Esophagus muscularis mucosa (tissue), 4 donors: Measurements from ENCODE around the gene TRERF1. TPM values are rescaled to one million over a fixed set of nuclear protein-coding genes. Genes with fewer than 3 reads are reported as not detected.

Experiments
- DNase-seq: peaks from one replicate; pipeline ENCODE4 v3.0.0-alpha.2; 2017; ENCODE audit errors: extremely low spot score
- H3K27ac ChIP-seq, 4 donors: fragments of 200-600 bp; sonication (generic); replicated peaks in 1 of 4; 1 replicate in 3 of 4; 2 replicates in 1 of 4; pipeline ENCODE4 v1.5.1; 2016 to 2019; ENCODE audit warnings: mild to moderate bottlenecking in 1 of 4
- H3K27me3 ChIP-seq, 4 donors: fragments of 200-600 bp; sonication (generic); one replicate each; pipeline versions ENCODE4 v1.5.1 to v1.6.0; 2016 to 2019
- H3K36me3 ChIP-seq, 4 donors: fragments of 200-600 bp; sonication (generic); one replicate each; pipeline ENCODE4 v1.5.1; 2016 to 2019
- H3K4me1 ChIP-seq, 4 donors: fragments of 200-600 bp; sonication (generic); one replicate each; pipeline ENCODE4 v1.5.1; 2016 to 2019
- H3K4me3 ChIP-seq, 4 donors: fragments of 200-600 bp; sonication (generic); 1 replicate in 2 of 4; 2 replicates in 2 of 4; pipeline ENCODE4 v1.5.1; 2016 to 2019; ENCODE audit warnings: mild to moderate bottlenecking in 4 of 4, moderate library complexity in 1 of 4
- H3K9me3 ChIP-seq, 4 donors: fragments of 200-600 bp; sonication (generic); 1 replicate in 3 of 4; 2 replicates in 1 of 4; pipeline ENCODE4 v1.5.1; 2016 to 2019
- EP300 ChIP-seq: sonication (generic); formaldehyde crosslinking; IDR thresholded peaks from one replicate; pipeline ENCODE4 v1.6.1; 2017; ENCODE audit warnings: antibody characterized with exemption
- POLR2A ChIP-seq: fragments of 450-650 bp; IDR thresholded peaks from one replicate; pipeline ENCODE4 v1.6.1; 2017; ENCODE audit warnings: antibody characterized with exemption, moderate library complexity, mild to moderate bottlenecking, low read depth
- POLR2AphosphoS5 ChIP-seq, 2 donors: sonication (generic); formaldehyde crosslinking; IDR thresholded peaks; one replicate each; pipeline ENCODE4 v1.6.1; 2017; ENCODE audit warnings: antibody characterized with exemption in 2 of 2
- WGBS: methylation state at CpG from one replicate; pipeline ENCODE4 v1.1.5; 2018; 5-methylcytosine and 5-hydroxymethylcytosine counted together
- intact Hi-C: fragments of 100-400 bp; cut with DNase I; formaldehyde crosslinking; loops from one replicate; pipeline ENCODE4 v1.15.1; 2023
- total RNA-seq, 4 donors: library from RNA; depleted of rRNA; stranded (reverse); fragments of >200 nt; gene quantifications; one replicate each; pipeline versions ENCODE4 v1.1.0 to v1.2.1, GENCODE V29; 2016
- TF ChIP-seq, protein P1 (sequence below), 3 experiments: fragments of 200-600 bp in 2 of 3; fragments of 450-650 bp in 1 of 3; sonication (generic) in 2 of 3; IDR thresholded peaks; one replicate each; pipeline ENCODE4 v1.5.1; 2017 to 2019; ENCODE audit warnings: antibody characterized with exemption in 3 of 3, mild to moderate bottlenecking in 2 of 3, moderate library complexity in 1 of 3

The TRERF1 gene
- total RNA-seq, 4 donors from 2014 or later = 4.6 to 8.6 (median 6.4) TPM

DNA sequence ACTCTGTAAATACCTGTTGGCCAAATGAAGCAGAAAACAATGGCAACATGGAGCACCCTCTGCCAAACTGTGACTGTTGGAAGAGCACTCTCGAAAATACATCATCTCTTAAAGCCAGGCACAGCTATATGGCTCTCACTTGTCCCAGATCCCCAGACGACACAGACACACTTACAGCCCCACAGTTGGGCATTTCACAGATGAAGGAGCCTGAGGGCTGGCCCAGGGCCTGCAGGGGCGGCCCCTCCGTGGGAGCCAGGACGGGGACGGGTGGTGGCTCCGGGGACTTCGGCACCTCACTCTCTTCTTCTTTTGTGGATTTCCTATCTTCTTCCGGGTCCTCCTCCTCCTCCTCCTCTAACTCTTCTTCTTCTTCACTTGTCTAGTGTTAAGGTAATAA, 215.7 kb downstream of the TRERF1 start:
- Histone ChIP-seq H3K9me3 (no peaks in the 10 kb centered on the region), H3K27me3 (no peaks in the 10 kb centered on the region), H3K36me3 (peaks cover 19 to 72% (median 29%) of the 10 kb centered on the region in 4 donors), H3K27ac (no peak overlapping the region), H3K4me3 (no peak overlapping the region), H3K4me1 (no peaks in the 10 kb centered on the region)
- DNase-seq = no peak
- TF ChIP-seq, protein P1, sequence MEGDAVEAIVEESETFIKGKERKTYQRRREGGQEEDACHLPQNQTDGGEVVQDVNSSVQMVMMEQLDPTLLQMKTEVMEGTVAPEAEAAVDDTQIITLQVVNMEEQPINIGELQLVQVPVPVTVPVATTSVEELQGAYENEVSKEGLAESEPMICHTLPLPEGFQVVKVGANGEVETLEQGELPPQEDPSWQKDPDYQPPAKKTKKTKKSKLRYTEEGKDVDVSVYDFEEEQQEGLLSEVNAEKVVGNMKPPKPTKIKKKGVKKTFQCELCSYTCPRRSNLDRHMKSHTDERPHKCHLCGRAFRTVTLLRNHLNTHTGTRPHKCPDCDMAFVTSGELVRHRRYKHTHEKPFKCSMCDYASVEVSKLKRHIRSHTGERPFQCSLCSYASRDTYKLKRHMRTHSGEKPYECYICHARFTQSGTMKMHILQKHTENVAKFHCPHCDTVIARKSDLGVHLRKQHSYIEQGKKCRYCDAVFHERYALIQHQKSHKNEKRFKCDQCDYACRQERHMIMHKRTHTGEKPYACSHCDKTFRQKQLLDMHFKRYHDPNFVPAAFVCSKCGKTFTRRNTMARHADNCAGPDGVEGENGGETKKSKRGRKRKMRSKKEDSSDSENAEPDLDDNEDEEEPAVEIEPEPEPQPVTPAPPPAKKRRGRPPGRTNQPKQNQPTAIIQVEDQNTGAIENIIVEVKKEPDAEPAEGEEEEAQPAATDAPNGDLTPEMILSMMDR (IDR thresholded peaks at IDR 0.05) = no peak
- TF ChIP-seq EP300 (no peak), POLR2A (no peak), POLR2AphosphoS5 (IDR thresholded peaks at IDR 0.05) (no peak)
- intact Hi-C loops = no loop called here
- 90% methylated on average over 9 of the region's 9 CpGs for whole genome bisulfite sequencing

GRCh38 chr6:42232035-42232434, 219.7 kb downstream of the TRERF1 start:
- Histone ChIP-seq H3K4me3 (no peak overlapping the region), H3K9me3 (no peaks in the 10 kb centered on the region), H3K36me3 (peaks cover 12 to 72% (median 29%) of the 10 kb centered on the region in 4 donors), H3K27ac (no peak overlapping the region), H3K27me3 (no peaks in the 10 kb centered on the region), H3K4me1 (no peaks in the 10 kb centered on the region)
- no peak for DNase-seq
- TF ChIP-seq POLR2A (no peak), EP300 (no peak), POLR2AphosphoS5 (IDR thresholded peaks at IDR 0.05) (no peak)
- TF ChIP-seq, protein P1 (IDR thresholded peaks at IDR 0.05) = no peak
- intact Hi-C loops = no loop called here
- 92% methylated on average over 3 of the region's 3 CpGs for WGBS

DNA sequence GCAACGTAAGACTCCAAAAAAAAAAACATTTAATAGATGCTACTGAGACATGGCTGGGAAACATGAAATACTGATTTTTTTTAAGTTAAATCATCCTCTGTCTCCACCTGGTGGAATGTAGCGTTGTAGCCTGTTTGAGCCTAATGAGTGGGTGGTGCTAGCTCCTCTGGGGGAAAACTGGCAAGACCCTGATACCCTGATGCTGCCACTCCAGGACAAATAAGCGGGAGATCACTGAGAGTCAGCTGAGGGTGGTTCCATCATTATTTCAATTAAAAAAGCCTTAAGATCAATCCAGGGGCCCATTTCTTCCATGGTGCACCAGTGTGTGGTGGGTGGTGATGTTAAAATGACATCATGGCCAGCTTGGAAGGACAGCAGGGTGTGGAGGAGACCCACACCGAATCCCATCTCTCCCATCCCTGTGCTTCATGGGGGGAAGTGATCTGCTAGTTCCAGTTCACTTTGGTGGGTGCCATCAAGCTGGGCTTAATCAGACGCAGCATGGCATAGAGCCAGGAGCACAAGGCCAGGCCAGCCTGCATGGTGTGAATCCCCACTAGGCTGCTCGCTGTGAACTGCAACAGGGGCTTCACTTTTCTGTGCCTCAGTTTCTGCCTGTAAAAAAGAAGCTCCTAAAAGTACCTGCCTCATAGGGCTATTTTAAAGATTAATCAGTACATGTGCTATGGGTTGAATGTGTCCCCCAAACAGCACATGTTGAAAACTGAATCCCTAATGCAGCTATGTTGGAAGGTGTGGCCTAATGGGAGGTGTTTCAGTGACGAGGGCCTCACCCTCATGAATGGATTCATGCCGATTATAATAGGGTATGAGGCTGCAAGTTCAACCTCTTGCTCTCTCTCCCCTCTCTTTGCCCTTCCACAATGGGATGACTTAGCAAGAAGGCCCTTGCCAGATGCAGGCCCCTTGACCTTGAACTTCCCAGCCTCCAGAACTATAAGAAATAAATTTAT, 221.1 kb downstream of the TRERF1 start:
- no peaks in the 10 kb centered on the region for H3K9me3 ChIP-seq
- no peaks in the 10 kb centered on the region for H3K27me3 ChIP-seq
- DNase-seq = no peak
- peaks cover 0 to 4% (median 2%) of the 10 kb centered on the region in 4 donors for H3K4me1 ChIP-seq
- 78% methylated on average over 8 of the region's 8 CpGs for WGBS
- TF ChIP-seq EP300 = no peak
- H3K36me3 ChIP-seq = peaks cover 6 to 58% (median 22%) of the 10 kb centered on the region in 4 donors
- no peak overlapping the region for H3K4me3 ChIP-seq
- no peak overlapping the region for H3K27ac ChIP-seq
- intact Hi-C loops = no loop called here

DNA sequence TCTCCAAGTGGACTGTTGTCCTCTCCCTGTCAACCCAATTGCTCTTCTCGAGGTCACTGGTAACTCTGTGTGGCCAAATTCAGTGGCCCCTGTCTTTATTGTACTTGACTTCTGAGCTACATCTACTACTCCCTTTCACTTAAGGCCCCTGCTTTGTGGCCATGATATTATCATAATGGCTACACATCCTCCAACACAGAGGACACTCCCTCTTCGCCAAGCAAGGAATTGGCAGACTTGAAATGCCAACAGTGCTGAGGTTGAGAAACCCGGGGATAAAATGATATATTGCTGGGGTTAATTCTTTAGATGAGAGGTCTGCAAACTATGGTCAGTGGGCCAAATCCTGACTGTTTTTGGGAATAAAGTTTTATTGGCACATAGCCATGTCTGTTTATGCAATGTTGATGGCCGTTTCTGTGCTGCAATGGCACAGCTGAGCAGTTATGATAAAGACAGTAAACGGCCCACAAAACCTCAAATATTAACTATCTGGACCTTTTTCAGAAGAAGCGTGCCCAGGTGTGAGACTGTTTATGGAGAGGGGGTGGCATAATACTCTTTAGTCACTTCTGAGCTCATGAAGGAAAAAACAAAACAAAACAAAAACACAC, 222.1 kb downstream of the TRERF1 start:
- Histone ChIP-seq H3K4me1 (peaks cover 0 to 4% (median 2%) of the 10 kb centered on the region in 4 donors), H3K9me3 (no peaks in the 10 kb centered on the region), H3K36me3 (peaks cover 4 to 57% (median 22%) of the 10 kb centered on the region in 4 donors), H3K27me3 (no peaks in the 10 kb centered on the region), H3K4me3 (no peak overlapping the region), H3K27ac (no peak overlapping the region)
- intact Hi-C loops = no loop called here
- DNase-seq = no peak
- TF ChIP-seq EP300 (no peak), POLR2A (no peak), POLR2AphosphoS5 (IDR thresholded peaks at IDR 0.05) (no peak)
- TF ChIP-seq, protein P1 (IDR thresholded peaks at IDR 0.05) = no peak
- 79% methylated on average over 6 of the region's 6 CpGs for WGBS

DNA sequence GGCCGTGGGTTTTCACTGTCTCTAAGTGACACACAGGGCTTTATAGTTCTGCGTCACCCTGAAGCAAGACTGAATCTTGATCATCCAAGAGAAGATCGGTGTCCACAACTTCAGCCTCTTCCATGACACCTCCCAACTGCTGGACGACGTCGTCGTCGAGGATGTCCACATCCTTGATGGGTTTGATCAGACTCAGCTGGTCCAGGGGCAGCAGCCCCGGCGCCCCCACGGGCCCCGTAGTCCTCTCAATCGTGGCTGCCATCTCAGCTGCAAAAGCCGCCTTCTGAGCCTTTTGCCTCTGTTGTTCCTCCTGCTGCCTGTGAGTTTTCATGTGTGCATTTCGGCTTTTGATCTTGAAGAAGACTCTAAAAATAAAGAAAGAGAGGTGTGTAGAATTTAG, 223.4 kb downstream of the TRERF1 start:
- Histone ChIP-seq H3K36me3 (peaks cover 4 to 49% (median 22%) of the 10 kb centered on the region in 4 donors), H3K4me3 (no peak overlapping the region), H3K4me1 (peaks cover 0 to 4% (median 2%) of the 10 kb centered on the region in 4 donors), H3K27ac (no peak overlapping the region), H3K27me3 (no peaks in the 10 kb centered on the region), H3K9me3 (no peaks in the 10 kb centered on the region)
- WGBS = 83% methylated on average over 15 of the region's 15 CpGs
- TF ChIP-seq POLR2A (no peak), POLR2AphosphoS5 (IDR thresholded peaks at IDR 0.05) (no peak), EP300 (no peak)
- TF ChIP-seq, protein P1 (IDR thresholded peaks at IDR 0.05) = no peak
- intact Hi-C loops = no loop called here
- no peak for DNase-seq
